Colonic mucosa (tissue), 4 donors: Measurements from ENCODE around the gene ANKHD1. TPM values are rescaled to one million over a fixed set of nuclear protein-coding genes. Genes with fewer than 3 reads are reported as not detected.
"Not testable (repeated sequence)": the region's sequence is repeated elsewhere in the genome, so short reads cannot be mapped to it uniquely, and the experiment has no call there.

ENCODE experiments used
- DNase-seq: peaks from one replicate; pipeline ENCODE4 v3.0.0-alpha.2; 2020
- H3K27ac ChIP-seq: fragments of 200-600 bp; one replicate; pipeline ENCODE4 v1.8.0; 2021
- H3K27me3 ChIP-seq: fragments of 200-600 bp; one replicate; pipeline ENCODE4 v1.8.0; 2021
- H3K36me3 ChIP-seq: fragments of 200-600 bp; one replicate; pipeline ENCODE4 v1.8.0; 2021
- H3K4me1 ChIP-seq: fragments of 200-600 bp; one replicate; pipeline ENCODE4 v1.8.0; 2021; ENCODE audit warnings: mild to moderate bottlenecking
- H3K4me3 ChIP-seq: fragments of 200-600 bp; one replicate; pipeline ENCODE4 v1.8.0; 2021
- H3K9ac ChIP-seq, 2 donors: one replicate each; pipeline ENCODE4 v1.7.0; 2013; ENCODE audit warnings: control low read depth in 2 of 2, low read depth in 2 of 2, low read length in 2 of 2
- H3K9me3 ChIP-seq: fragments of 200-600 bp; one replicate; pipeline ENCODE4 v1.8.0; 2021
- intact Hi-C: fragments of 100-400 bp; cut with DNase I; formaldehyde crosslinking; loops from one replicate; pipeline ENCODE4 v1.14.1; 2022
- total RNA-seq, 2 donors: library from RNA; stranded (reverse); fragmentation: NEBNext Ultra II Directional in 1 of 2; extraction: Animal tissue kit (Norgen Biotek cat#: 25700) in 1 of 2; gene quantifications; one replicate each; pipeline ENCODE4 v1.2.1, GENCODE V29; 2021
- TF ChIP-seq, protein P1 (sequence below): fragments of 200-600 bp; IDR thresholded peaks from one replicate; pipeline ENCODE4 v1.8.0; 2022; ENCODE audit warnings: antibody characterized with exemption, mild to moderate bottlenecking
- donor health status: healthy.
- donor health status: DM: no; HTN: no; CAD: no.
- donor health status: DM: no; HTN: no; CAD: no.

ANKHD1 gene
- total RNA-seq, 2 donors from 2014 or later = 108 to 115 TPM

DNA sequence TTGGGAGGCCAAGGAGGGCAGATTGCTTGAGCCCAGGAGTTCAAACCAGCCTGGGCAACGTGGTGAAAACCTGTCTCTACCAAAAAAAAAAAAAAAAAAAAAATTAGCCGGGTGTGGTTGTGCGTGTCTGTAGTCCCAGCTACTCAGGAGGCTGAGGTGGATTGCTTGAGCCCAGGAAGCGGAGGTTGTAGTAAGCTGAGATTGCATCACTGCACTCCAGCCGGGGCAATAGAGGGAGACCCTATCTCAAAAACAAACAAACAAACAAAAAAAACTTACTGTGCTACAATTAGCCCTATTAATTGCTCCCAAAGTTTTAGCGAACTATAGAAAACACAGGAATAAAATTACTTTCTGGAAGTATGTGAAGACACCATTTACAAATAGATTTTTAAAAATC, 67.6 kb downstream of the ANKHD1 start:
- H3K4me1 ChIP-seq = no peaks in the 10 kb centered on the region
- H3K27ac ChIP-seq = no peak overlapping the region
- H3K9me3 ChIP-seq = no peaks in the 10 kb centered on the region
- intact Hi-C loops = no loop called here
- TF ChIP-seq, protein P1, sequence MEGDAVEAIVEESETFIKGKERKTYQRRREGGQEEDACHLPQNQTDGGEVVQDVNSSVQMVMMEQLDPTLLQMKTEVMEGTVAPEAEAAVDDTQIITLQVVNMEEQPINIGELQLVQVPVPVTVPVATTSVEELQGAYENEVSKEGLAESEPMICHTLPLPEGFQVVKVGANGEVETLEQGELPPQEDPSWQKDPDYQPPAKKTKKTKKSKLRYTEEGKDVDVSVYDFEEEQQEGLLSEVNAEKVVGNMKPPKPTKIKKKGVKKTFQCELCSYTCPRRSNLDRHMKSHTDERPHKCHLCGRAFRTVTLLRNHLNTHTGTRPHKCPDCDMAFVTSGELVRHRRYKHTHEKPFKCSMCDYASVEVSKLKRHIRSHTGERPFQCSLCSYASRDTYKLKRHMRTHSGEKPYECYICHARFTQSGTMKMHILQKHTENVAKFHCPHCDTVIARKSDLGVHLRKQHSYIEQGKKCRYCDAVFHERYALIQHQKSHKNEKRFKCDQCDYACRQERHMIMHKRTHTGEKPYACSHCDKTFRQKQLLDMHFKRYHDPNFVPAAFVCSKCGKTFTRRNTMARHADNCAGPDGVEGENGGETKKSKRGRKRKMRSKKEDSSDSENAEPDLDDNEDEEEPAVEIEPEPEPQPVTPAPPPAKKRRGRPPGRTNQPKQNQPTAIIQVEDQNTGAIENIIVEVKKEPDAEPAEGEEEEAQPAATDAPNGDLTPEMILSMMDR = no peak
- H3K27me3 ChIP-seq = no peaks in the 10 kb centered on the region
- H3K36me3 ChIP-seq = no peaks in the 10 kb centered on the region
- no peak overlapping the region for H3K4me3 ChIP-seq
- DNase-seq = no peak
- no peak overlapping the region for H3K9ac ChIP-seq

DNA sequence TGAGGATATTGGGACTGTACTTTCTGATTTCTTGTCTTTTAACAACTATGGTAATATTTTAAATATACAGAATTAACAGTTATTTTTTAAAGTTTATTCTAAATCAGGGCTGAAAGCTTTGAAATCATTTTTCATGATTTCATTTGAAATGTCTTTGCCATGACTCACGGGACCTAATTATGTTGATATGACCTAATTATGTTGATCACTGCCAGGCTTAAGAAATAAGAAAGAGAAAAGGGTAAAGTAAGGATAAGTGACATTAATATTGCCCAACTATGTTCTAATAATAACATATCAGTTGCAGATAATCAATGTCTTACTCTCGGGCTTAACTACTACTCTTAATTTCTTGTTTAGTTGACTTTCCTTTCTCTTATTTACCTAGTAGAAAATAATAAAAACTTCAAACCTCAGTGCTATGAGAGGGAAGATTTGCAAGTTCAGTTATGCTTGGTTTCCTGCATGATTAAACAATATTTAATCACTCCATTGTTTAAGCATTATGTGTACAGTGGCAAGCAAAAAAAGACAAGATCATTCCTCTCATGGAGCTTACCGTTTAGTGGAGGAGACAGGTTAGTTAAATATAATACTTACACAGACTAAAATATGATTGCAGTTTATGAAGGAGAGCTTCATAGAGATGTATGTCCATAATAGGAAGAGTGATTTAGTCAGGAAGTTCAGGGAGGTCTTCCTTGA, 78.8 kb downstream of the ANKHD1 start:
- intact Hi-C loops = no loop called here
- no peak overlapping the region for H3K4me3 ChIP-seq
- H3K9me3 ChIP-seq = no peaks in the 10 kb centered on the region
- no peak for DNase-seq
- H3K27ac ChIP-seq = no peak overlapping the region
- H3K27me3 ChIP-seq = no peaks in the 10 kb centered on the region
- no peaks in the 10 kb centered on the region for H3K4me1 ChIP-seq
- TF ChIP-seq, protein P1 = no peak
- H3K9ac ChIP-seq = no peak overlapping the region
- peaks cover 5% of the 10 kb centered on the region for H3K36me3 ChIP-seq

DNA sequence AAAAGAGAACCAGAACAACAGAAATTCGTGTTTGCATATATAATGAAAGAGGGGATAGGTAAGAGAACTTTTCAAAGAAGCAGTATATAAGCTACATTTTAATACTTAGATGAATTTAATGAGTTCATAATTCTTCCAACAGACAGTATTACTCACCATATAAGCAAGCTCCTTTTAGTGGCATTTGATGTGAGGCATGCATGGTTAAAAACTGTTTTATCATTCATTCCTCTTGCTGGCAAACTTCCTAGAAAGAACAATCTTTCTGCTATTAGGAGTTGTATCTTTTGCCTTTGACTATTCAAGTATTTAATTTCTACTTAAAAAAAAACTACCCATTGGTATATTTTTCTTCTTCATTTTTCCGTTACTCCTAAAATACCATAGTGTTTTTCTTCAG, 80.1 kb downstream of the ANKHD1 start:
- DNase-seq = no peak
- H3K4me3 ChIP-seq = no peak overlapping the region
- no peaks in the 10 kb centered on the region for H3K27me3 ChIP-seq
- H3K36me3 ChIP-seq = peaks cover 11% of the 10 kb centered on the region
- no peaks in the 10 kb centered on the region for H3K9me3 ChIP-seq
- intact Hi-C loops = no loop called here
- no peak overlapping the region for H3K9ac ChIP-seq
- no peaks in the 10 kb centered on the region for H3K4me1 ChIP-seq
- H3K27ac ChIP-seq = no peak overlapping the region
- TF ChIP-seq, protein P1 = no peak

DNA sequence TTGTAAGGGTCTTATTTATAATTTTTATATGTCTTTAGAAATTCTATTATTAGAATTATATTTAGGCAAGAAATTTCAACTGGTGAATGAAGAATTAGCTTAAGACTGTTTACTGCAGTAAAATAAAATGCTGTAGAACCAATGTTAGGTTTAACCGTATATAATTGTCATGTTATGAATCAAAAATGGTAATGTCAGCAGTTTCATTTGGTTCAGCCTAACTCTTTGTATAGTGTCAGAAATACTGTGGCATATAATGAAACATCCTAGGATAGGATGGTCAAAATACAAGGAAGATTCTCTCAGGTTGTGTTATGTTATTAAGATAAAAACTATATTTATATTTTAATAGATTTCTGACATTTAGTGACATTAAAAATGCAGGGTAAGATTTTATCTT, 81.4 kb downstream of the ANKHD1 start:
- no peaks in the 10 kb centered on the region for H3K27me3 ChIP-seq
- no peak overlapping the region for H3K9ac ChIP-seq
- TF ChIP-seq, protein P1 = no peak
- H3K27ac ChIP-seq = no peak overlapping the region
- no peak for DNase-seq
- no peak overlapping the region for H3K4me3 ChIP-seq
- H3K4me1 ChIP-seq = no peaks in the 10 kb centered on the region
- no peaks in the 10 kb centered on the region for H3K9me3 ChIP-seq
- peaks cover 7% of the 10 kb centered on the region for H3K36me3 ChIP-seq
- intact Hi-C loops = no loop called here

DNA sequence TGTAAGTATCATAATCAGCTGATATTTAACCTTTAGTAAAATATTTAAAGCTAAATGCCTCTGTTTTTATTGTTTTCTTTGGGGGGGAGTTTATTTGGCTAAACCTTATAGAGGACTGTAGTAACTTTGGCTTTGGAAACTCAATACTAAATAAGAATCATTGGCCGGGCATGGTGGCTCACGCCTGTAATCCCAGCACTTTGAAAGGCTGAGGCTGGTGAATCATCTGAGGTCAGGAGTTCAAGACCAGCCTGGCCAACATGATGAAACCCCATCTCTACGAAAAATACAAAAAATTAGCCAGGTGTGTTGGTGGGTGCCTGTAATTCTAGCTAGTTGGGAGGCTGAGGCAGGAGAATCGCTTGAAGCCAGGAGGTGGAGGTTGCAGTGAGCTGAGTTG, 86.5 kb downstream of the ANKHD1 start:
- intact Hi-C loops, H3K27me3 ChIP-seq, H3K27ac ChIP-seq, DNase-seq, H3K36me3 ChIP-seq, H3K4me3 ChIP-seq, H3K9me3 ChIP-seq, H3K9ac ChIP-seq, H3K4me1 ChIP-seq: not testable (repeated sequence)

DNA sequence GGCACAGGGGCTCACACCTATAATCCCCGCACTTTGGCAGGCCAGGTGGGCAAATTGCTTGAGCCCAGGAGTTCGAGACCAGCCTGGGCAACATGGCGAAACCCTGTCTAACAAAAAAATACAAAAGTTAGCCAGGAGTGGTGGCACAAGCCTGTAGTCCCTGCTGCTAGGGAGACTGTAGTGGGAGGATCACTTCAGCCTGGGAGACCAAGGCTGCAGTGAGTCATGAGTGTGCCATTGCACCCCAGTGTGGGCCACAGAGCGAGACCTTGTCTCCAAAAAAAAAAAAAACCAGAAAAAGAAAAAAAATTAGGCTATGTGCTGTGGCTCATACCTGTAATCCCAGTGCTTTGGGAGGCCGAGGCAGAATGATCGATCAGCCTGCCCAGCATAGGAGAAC, 87.3 kb downstream of the ANKHD1 start:
- TF ChIP-seq, protein P1 = no peak
- H3K9me3 ChIP-seq = no peaks in the 10 kb centered on the region
- H3K36me3 ChIP-seq = peaks cover 7% of the 10 kb centered on the region
- no peak overlapping the region for H3K9ac ChIP-seq
- H3K27me3 ChIP-seq = no peaks in the 10 kb centered on the region
- no peaks in the 10 kb centered on the region for H3K4me1 ChIP-seq
- no peak overlapping the region for H3K27ac ChIP-seq
- DNase-seq = no peak
- H3K4me3 ChIP-seq = no peak overlapping the region
- intact Hi-C loops = no loop called here
